AG09309 (cell line): ENCODE data around the gene AXIN1.
"Not testable (repeated sequence)": the region's sequence is repeated elsewhere in the genome, so short reads cannot be mapped to it uniquely, and the experiment has no call there.

Source experiments
- DNase-seq: peaks from one replicate; pipeline ENCODE4 v3.0.0-alpha.2; 2010; ENCODE audit warnings: low read depth
- H3K4me3 ChIP-seq: 2 replicates; pipeline ENCODE4 v1.5.1; 2011; ENCODE audit warnings: mild to moderate bottlenecking, low read depth, low read length, moderate library complexity; ENCODE audit not compliant: control insufficient read depth
- CTCF ChIP-seq: IDR thresholded peaks from 2 replicates; pipeline ENCODE4 v1.5.1; 2011; ENCODE audit warnings: mild to moderate bottlenecking, low read depth, low read length, inconsistent platforms; ENCODE audit not compliant: insufficient read depth, control insufficient read depth; ENCODE audit errors: missing control alignments

AXIN1 gene

GRCh38 chr16:340370-341091 lies 12.0 kb downstream of the AXIN1 start:
- H3K4me3 ChIP-seq, result no peak overlapping the region
- no peak for TF ChIP-seq CTCF
- DNase-seq, result no peak

DNA sequence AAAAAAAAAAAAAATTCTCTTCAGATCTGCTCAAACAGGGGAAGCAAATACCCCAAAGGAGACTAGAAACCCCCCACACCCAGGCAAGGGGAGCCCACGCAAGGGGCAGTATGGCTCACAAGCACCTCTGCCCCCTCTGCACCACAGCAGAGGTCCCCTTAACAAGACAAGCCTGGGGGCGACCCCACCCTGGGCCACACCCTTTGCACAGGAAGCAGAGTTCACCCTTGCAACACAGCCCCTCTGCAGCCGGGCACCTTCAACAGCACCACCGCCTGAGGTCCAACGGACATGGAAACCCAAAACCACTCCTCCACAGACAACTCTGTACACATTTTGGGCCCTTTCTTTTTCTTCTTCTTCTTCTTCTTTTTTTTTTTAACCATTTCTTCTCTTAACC lies 12.8 kb downstream of the AXIN1 start:
- no peak for TF ChIP-seq CTCF
- no peak overlapping the region for H3K4me3 ChIP-seq
- DNase-seq, result no peak

DNA sequence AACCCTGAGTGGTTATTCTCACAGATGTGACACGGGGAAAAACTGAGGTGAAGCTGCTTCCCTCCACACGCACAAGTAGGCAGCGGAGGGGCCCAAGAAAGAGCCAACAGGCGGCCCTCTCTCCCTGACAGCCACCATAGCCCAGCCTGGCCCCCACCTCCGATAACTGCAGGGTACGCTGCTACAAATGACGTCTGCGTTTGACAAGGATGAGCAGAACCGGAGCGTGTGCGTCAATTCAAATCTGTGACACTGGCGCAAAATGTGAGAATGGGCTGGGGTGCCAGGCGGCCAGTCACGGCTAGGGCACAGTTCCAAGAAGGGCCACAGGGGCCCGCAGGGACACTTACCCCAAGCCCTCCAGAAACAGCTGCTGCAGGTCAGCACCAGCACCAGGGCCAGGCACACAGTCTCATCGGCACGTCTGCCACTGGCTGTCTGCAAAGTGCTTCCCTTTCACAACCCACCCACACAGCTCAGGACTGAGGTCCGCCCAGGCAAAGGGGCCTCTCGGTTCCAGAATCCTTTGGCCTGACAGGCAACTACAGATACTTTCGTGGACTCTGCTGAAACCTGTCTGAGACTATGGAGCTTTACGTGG lies 14.4 kb downstream of the AXIN1 start:
- H3K4me3 ChIP-seq, result no peak overlapping the region
- no peak for DNase-seq
- TF ChIP-seq CTCF, result no peak

GRCh38 chr16:337437-337836 lies 15.1 kb downstream of the AXIN1 start:
- no peak overlapping the region for H3K4me3 ChIP-seq
- DNase-seq, result no peak
- no peak for TF ChIP-seq CTCF

DNA sequence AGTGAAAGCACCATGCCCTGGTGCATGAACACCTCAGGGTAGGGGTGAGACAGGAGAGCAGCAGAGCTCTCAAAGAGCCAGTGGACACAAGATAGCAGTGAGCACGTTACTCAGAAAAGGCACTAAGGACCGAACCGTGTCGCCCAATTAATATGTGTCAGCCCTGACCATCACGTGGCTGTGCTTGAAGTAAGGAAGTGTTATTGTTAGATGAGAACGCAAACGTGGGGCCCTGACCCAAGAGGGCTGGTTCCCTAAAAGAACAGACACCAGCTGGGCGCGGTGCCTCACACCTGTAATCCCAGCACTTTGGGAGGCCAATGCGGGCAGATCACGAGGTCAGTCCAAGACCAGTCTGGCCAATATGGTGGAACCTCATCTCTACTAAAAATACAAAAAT lies 16.3 kb downstream of the AXIN1 start:
- DNase-seq, result no peak
- TF ChIP-seq CTCF, result no peak
- no peak overlapping the region for H3K4me3 ChIP-seq

DNA sequence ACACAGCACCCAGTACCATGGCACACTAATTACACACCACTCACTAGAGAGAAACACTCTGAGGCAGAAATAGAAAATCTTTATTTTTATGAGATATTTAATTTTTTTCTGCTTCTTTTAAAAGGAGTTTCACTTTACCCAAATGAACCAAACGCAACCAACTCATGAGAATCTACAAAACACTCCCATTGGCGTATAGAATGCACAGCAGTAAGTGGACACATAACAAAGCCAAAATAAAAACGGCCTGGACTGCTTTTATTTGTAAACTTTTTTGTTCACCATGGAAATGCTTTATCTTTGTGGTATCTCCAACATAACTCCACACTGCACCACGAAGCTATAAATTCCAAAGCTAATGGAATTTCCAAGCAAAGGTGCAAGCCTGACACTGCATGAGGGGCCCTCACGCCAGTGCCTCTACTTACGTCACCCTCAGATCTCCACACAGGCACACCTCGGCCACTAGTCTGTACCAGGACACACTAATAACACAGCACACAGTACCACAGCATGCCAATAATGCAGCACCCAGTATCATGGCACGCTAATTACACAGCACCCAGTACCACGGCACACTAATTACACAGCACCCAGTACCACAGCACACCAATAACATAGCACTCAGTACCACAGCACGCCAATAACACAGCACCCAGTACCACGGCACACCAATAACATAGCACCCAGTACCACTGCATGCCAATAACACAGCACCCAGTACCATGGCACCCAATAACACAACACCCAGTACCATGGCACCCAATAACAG lies 17.5 kb downstream of the AXIN1 start:
- not testable (repeated sequence) for DNase-seq, H3K4me3 ChIP-seq

GRCh38 chr16:334164-334832 lies 18.2 kb downstream of the AXIN1 start:
- not testable (repeated sequence) for DNase-seq, H3K4me3 ChIP-seq
